Myocyte (in vitro differentiated cells): Measurements from ENCODE around the gene METRN. TPM values are rescaled to one million over a fixed set of nuclear protein-coding genes. Genes with fewer than 3 reads are reported as not detected.
A peak's percentile ranks its signal among the peaks of the same experiment; 100 is the strongest.

Experiments
- DNase-seq: peaks from one replicate; pipeline ENCODE4 v3.0.0-alpha.2; 2012; ENCODE audit warnings: low read depth
- total RNA-seq: library from RNA; depleted of rRNA; stranded (reverse); fragments of >200 nt; gene quantifications from 2 replicates; pipeline ENCODE4 v1.2.3, GENCODE V29; 2014

Gene METRN
- total RNA-seq, 1 donor from 2014 or later, result 105 TPM

GRCh38 chr16:708019-708418 is 6.9 kb upstream of the METRN start:
- no peak for DNase-seq

GRCh38 chr16:708959-709358 is 6.0 kb upstream of the METRN start:
- DNase-seq, result no peak

DNA sequence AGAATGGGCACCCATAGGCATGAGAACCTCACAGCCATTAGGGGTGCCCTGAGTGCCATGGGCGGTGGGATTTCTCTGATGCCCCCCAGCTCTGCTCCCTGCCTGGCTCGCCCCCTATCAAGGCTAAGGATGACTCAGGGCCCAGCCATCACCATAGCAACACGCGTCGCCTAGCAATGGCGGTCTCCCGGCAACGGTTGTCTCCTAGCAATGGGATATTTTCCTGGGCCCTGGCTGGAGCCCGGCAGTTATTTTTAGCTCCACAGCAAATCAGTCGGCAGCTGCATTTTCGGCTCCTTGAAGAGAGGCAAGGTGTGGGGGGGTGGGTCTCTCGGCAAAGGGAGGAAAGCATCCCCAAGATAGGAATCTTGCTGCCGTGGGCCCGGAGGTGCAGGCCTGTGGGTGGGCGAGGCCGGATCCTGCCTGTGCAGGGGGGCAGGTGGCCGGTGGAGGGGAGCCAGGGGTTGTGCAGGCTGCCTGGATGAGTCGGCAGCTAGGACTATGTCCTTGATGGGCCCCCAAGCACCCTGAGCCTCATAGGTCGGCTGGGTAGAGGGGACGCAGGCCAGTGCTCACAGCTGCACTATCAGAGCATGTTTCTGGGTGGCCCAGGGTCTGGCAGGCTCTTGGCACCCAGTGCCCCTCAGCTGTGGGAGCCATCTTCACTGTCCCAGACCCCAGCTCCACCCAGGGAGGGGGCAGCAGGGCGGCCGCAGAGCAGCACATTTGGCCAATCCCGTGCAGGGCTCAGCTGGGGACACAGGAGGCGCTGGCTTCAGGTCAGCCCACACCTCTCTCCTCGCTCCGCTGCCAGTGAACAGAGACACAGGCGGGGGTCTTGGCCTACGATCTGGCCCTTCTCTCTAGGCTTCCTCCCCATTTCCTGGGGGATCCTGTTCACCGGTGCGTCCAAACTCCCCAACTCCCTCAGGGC is 5.1 kb upstream of the METRN start:
- DNase-seq, result peak; percentile 94

DNA sequence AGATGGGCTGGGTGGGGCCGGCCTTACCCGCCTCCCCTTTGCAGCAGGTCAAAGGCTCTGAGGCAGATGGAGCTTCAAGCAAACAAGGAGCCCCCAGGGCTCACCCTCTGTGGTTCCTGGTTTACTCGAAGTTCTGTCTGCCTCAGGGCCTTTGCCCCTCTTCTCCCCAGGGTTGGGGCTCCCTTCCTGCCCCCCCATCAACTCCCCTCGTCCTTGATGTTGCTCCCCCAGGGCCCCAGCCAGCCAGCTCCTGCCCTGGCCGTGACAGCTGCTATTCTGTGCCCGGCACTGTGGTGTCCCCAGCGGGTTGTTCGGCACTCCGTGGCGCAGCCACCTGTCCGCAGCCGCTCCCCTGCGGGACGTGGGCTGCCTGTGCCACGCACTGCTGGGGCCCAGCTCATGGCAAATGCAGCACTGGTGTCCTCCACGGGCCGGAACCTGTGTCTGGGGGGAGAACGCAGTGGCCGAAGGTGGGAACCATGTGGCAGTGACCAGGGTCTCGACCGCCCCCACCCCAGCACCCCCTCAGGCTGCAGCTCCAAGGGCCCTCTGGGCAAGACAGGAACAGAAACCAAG is 4.3 kb upstream of the METRN start:
- DNase-seq, result peak; percentile 77

GRCh38 chr16:711084-711483 is 3.8 kb upstream of the METRN start:
- no peak for DNase-seq

DNA sequence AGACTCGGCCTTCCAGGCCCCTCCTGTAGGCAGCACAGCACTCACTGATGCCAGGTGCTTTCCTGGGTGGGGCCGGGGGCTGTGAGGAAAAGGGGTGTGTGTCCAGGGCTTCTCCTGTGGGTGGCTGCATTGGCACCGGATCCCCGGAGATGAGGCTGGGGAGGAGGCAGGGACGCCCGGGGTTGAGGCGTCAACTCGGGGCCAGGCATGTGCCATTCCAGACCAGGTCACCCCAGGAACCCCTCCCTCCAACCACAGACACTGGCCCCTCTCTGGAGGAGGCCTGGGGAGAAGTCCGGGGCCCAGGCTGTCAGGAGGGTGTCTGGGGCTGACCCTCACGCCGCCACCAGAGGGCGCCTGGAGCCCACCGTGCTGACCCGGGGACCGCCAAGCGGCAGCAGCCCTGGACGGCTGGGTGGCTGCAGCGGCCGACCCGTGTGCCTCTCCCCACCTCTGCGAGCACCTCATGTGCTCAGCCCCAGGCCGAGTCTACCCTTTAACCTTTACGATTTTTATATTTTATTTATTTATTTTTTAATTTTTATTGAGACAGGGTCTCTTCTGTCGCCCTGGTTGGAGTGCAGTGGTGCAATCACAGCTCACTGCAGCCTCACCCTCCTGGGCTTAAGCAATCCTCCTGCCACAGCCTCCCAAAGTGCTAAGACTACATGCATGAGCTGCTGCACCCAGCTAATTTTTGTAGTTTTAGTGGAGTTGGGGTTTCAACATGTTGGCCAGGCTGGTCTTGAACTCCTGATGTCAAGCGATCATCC is 3.2 kb upstream of the METRN start:
- peak; percentile 73 for DNase-seq

DNA sequence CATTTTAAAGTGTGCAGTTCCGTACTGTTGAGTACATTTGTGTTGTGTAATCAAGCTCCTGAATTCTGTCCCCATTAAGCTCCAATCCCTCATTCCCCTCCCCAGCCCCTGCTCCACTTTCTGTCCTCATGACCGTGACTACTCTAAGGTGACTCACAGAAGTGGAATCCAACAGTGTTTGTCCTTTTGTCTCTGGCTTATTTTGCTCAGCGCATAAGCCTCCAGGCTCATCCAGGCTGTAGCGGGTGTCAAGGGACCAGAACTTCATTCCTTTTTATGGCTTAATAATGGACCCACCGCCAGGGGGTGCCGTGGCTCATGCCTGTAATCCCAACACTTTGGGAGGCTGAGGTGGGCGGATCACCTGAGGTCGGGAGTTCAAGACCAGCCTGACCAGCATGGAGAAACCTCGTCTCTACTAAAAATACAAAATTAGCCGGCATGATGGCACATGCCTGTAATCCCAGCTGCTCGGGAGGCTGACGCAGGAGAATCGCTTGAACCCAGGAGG is 2.1 kb upstream of the METRN start:
- peak; percentile 93 for DNase-seq

DNA sequence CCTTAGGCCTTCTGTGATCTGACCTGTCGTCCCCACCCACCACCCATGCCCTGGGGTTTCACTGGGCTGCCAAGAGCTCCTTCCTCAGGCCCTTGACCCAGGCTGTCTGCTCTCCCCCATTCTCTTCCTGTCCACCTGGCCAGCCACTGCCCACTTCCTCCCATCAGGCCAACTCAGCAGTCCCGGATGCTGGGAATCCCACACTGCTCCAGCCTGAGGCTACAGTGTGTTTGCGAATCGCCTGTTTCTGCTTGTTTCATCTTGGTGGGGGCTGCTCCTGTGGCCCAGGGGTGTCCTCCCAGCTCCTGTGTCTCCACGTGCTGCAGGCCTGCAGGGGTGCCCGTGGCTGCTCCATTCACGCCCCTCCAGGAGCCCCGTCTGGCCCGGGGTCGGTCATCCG is 839 bp upstream of the METRN start:
- DNase-seq, result no peak

- DNase-seq, result peak; percentile 45
Observed at GRCh38 chr16:715477-716199, 720 bp downstream of the METRN start.

- no peak for DNase-seq
Observed at GRCh38 chr16:716200-716568, 1.3 kb downstream of the METRN start.

GRCh38 chr16:716768-717325 is 1.9 kb downstream of the METRN start:
- no peak for DNase-seq

DNA sequence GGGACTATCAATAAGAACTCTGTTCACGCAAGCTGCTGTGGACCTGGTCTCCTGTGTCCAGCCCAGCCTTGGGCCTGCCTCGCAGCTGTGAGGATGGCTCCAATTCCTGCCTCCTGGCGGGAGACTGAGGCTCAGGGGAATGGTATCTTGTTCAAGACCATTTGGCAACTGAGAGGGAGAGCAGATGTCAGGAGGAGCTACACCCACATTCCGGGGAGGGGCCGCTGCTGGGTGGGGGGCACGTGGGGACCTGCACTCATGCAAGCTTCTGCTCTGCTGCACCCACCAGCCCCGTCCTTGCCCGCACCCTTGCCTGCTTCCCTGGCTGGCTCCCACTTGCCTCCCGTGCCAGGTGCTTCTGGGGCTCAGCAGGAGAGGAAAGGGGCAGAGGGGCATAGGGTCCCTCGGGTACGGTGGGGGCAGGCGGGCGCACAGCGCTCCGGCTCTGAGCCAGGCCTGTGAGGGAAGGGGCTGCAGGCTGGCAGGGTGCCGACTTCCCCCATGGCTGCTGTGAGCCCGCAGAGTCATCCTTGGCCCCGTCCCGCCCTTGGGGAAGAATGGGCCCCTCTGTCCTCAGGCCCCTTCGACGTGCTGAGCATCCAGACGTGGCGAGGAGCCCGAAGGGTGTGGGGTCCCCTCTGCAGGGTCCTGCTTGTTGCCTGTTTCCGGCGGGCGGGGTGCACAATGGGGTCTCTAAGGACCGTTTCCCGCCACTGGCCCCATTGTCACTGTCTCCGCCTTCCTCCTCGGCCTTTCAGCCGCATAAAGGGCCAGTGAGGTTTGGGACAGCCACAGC is 2.7 kb downstream of the METRN start:
- no peak for DNase-seq

GRCh38 chr16:718389-718788 is 3.5 kb downstream of the METRN start:
- no peak for DNase-seq

DNA sequence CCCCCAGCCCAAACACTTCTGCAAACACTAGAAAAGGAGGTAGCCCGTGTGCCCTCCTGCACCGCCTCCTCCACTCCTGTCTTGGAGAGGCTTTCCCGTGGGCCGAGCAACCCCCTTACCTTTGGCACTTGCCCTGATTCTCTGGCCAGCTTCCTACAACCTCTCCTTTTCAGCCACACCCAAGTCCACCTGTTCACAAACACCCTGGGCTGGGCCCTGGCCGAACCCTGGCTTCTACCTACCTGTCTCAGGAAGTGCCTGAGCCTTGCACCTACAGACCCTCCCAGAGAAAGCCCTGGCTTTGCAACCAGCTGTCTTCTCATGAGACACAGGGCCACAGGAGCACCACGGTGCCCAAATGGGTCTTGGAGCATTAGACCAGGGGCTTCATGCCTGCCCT is 4.0 kb downstream of the METRN start:
- no peak for DNase-seq

DNA sequence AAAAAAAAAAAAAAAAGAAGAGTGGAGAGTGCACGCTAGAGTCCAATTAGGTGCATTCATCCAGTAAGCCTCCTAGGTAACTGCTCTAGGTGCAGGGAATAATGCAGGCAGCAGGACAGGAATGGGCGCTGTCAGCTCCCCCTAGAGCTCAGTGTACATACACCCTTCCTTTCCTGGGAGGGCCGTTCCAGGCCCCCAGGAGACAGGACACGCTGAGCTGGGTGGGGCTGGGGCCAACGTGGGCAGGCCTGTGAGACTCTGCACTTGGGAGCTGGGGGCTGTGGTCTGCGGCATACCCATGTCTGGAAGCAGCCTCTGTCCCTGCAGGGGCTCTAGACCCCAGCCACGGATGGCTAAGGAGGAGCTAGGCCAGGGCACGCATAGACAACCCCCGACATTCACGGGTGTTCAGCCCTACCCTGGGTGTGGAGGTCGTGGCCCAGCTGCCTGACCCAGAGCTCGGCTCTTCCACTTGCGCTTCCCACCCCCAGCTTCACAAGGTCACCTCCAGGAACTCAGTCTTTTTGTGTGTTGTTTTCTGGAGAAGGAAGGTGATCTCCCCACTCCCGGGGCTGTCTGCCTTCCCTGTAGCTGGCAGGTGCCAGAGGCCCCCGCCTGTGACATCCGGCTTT is 5.0 kb downstream of the METRN start:
- peak; percentile 40 for DNase-seq

DNA sequence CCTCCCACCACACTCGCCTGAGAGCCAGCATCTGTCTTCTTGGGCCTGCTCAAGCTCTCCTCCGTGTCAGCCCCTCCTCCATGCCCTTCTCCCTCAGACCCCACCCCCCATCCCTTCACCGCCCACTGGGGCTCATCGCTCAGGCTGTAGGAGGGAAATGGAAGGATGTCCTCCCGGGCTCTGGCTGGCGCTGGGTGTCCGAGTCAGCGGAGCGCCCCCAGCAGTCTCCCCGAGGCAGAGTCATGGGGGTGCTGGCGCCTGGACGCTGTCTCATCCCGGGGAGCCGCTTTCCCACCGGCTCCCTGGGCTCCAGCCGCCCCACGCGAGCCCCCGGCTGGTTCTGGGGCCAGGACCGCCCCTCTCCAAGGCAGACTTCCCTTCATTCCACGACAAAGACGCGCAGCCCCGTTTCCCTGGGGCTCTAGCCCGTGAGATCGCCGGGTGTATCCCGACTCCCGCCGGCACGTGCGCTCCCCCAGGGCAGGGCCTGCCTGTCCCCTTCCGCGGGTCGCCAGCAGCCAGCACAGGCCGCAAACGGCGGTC is 5.6 kb downstream of the METRN start:
- DNase-seq, result peak; percentile 87

- peak; percentile 79 for DNase-seq
Observed at GRCh38 chr16:720990-721764, 6.3 kb downstream of the METRN start, which contains the start of gene ANTKMT. Gene ANTKMT, plus strand, starts transcription at chr16:721146. Its CDS starts 129 bp downstream, at chr16:721275.
